GM08714 (cell line): Measurements from ENCODE around the gene GPR139.

ENCODE experiments used
- H3K4me3 ChIP-seq: fragments of 200-500 bp; sonication (Bioruptor generic); 2 replicates; pipeline ENCODE4 v1.5.1; 2014; ENCODE audit warnings: mild to moderate bottlenecking, low read length, inconsistent platforms
- ZNF274 ChIP-seq: IDR thresholded peaks from 2 replicates; pipeline ENCODE4 v1.6.1; 2012; ENCODE audit warnings: mild to moderate bottlenecking, low read depth, low read length

The GPR139 gene

DNA sequence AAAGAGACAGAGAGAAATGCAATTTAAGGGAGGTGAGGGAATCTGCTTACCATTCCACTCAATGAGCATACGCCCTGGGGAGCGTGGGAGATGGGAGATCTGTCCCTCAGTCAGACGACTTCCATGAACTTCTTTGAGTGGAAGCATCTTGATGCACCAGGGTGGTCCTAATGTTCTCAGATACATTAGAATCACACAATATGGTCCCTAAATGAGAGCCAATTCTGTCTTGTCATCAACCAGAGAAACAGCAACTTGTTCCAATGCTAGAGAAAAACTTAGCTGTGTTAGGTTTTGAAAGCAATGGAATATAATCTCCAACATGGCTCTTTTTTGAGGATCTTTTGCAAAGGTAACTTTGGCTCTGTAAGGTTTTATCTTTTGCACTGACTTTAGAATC, 44.1 kb downstream of the GPR139 start:
- TF ChIP-seq ZNF274 = no peak
- H3K4me3 ChIP-seq = no peak overlapping the region

DNA sequence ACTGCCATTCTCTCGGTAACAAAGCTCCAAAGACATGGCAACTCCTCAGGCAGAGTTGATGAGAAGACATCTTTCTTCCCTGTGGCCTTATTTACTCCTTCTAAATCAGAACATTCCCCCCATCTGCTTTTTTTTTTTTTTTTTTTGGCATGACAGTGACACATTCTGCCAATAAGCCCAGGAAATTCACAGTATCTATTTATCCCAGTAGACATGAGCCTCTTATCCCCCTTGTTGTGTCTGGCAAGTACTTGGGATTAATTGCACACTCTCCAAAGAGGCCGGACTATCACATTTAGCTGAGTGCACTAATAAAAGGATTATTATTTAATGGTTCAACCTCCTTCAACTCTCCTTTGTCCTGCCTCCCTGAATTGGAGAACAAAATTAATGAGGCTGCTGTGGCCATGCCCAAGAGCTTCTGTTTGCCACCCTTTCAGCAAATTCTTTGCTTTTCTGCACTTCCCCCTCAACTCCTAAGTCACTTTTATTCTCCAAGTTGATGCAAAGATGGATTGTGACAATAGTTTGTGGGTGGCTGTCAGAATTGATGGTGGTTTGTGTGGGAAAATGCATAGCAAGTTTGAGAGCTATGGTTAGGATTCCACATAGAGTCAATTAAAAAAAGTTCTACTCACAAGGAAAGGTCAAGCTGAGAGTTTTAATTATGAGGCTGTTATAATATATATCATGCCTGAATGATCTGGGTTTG, 47.2 kb downstream of the GPR139 start:
- no peak overlapping the region for H3K4me3 ChIP-seq
- no peak for TF ChIP-seq ZNF274

- TF ChIP-seq ZNF274 = no peak
- no peak overlapping the region for H3K4me3 ChIP-seq
Measured at GRCh38 chr16:20023190-20023589, 50.5 kb downstream of the GPR139 start.

DNA sequence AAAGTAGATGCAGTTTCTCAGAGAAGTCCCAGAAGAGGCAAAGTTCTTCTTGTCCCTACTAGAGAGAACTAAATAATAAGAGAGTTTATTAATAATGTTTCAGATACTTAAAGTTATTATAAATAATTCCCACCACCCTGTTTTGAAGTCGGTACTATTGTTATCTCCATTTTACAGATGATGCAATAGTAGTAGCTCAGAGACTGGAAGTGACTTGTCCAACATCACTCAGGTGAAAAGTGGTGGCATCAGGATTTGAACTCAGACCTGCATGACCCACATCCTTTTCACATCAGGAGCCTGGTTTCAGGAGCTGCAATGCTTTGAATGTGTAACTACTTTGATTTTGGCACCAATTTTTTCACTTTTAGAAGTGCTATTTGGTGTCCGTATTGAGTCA, 52.7 kb downstream of the GPR139 start:
- no peak for TF ChIP-seq ZNF274
- no peak overlapping the region for H3K4me3 ChIP-seq

- TF ChIP-seq ZNF274 = no peak
Measured at GRCh38 chr16:20020083-20020482, 53.6 kb downstream of the GPR139 start.

GRCh38 chr16:20016234-20016633, 57.5 kb downstream of the GPR139 start:
- H3K4me3 ChIP-seq = no peak overlapping the region
- TF ChIP-seq ZNF274 = no peak

More at GRCh38 chr16:20020083-20020482, 53.6 kb downstream of the GPR139 start:
- H3K4me3 ChIP-seq = no peak overlapping the region

DNA sequence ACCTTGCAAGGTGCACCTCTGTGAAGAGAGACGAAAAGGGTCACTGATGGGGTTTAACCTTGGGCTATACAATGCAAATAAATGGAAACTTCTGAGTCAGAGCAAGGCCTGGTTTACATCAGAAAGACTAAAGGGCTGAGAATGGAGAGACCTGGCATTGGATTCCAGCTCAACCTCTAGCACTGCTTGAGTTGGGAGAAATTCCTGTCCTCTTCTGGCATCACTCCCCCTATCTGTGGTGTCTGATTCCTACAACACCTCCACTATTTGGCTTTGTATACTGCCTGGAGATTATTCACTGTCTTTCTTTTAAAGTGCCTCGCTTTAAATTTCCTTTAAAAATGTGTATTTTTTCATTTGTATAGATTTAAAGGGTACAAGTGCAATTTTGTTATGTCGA, 68.8 kb downstream of the GPR139 start:
- no peak for TF ChIP-seq ZNF274
- H3K4me3 ChIP-seq = no peak overlapping the region

DNA sequence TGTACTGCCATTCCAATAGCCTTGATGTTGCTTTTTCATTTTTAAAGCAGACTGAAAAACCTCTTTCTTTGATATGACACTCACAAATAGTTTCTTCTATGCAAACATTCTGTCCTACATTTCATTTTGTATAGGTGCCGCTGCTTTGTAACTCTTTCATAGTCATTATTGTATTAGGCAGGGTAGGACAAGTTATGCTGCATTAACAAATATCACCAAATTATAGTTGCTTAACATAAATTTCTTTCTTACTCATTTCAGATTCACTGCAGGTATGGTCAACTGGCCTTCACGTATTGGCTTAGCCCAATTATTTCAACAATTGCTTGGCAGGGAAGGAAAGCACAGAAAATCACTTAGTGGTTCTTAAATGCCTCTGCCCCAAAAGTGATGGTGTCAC, 70.8 kb downstream of the GPR139 start:
- H3K4me3 ChIP-seq = no peak overlapping the region
- no peak for TF ChIP-seq ZNF274

GRCh38 chr16:20001856-20002707, 71.6 kb downstream of the GPR139 start:
- TF ChIP-seq ZNF274 = no peak
- no peak overlapping the region for H3K4me3 ChIP-seq

DNA sequence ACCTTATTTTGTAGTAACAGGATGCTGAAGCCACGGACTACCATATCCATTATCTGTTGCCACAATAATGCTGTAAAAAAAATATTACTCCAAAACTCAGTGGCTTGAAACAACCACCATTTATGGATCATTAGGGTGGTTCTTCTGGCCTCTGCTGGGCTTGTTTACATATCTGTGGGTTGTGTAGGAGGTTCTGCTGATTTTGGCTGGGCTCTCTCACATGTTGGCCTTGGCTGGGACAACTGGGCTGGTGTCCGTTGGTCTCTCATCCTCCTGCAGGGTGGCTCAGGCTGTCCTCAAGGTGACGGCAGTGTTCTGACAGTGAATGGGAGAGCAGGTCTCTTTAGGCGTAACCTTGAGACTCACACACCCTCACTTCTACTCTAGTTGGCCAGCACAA, 76.0 kb downstream of the GPR139 start:
- no peak overlapping the region for H3K4me3 ChIP-seq
- TF ChIP-seq ZNF274 = no peak

- TF ChIP-seq ZNF274 = no peak
- no peak overlapping the region for H3K4me3 ChIP-seq
Measured at GRCh38 chr16:19997264-19997663, 76.4 kb downstream of the GPR139 start.

- no peak overlapping the region for H3K4me3 ChIP-seq
- no peak for TF ChIP-seq ZNF274
Measured at GRCh38 chr16:19994466-19995170, 79.1 kb downstream of the GPR139 start.

DNA sequence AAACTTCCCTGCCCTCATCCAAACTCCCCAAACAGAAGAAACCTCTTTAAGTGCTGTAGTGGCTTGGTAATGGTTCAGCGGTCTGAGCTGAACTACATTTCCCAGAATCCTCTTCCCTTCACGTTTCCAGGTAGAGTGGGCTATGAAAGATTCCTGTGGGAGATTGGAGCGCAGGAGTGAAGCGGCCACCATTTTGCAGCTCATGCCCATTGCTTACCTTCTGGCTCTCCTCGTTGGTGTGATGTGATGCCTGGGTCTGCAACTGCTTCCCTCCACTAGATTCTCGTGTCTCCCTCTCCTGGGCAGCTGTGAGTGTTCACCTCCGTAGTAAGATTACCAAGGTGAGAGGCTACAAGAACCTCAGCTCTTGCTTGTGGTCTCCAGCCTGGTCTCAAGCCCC, 82.1 kb downstream of the GPR139 start:
- H3K4me3 ChIP-seq = no peak overlapping the region
- TF ChIP-seq ZNF274 = no peak

- TF ChIP-seq ZNF274 = no peak
Measured at GRCh38 chr16:19984135-19984534, 89.6 kb downstream of the GPR139 start.

More at GRCh38 chr16:19984135-19984534, 89.6 kb downstream of the GPR139 start:
- no peak overlapping the region for H3K4me3 ChIP-seq
